Measurements from ENCODE around the gene TSPEAR. TPM values are rescaled to one million over a fixed set of nuclear protein-coding genes. Genes with fewer than 3 reads are reported as not detected.
"Not testable (repeated sequence)": the region's sequence is repeated elsewhere in the genome, so short reads cannot be mapped to it uniquely, and the experiment has no call there.

The TSPEAR gene
- total and polyA plus RNA-seq, 5 experiments from 2014 or later, result 0.07 TPM; not detected in 4

- Mint-ChIP-seq H3K4me1 (peaks cover under 1 to 22% (median 13%) of the 10 kb centered on the region in 4 donors), H3K36me3 (no peaks in the 10 kb centered on the region), H3K9me3 (no peaks in the 10 kb centered on the region), H3K4me3 (no peak overlapping the region), H3K27me3 (peaks cover 0 to 5% (median 2%) of the 10 kb centered on the region in 5 donors), H3K27ac (peak overlapping the region in 3 of 10 donors; percentile 56 to 77 (median 63))
- POLR2A ChIA-PET, result no interaction called here
- DNase-seq, result no peak
- ATAC-seq, result no peak
Observed at GRCh38 chr21:44686000-44686781, 25.2 kb downstream of the TSPEAR start.

GRCh38 chr21:44685050-44685449 lies 26.3 kb downstream of the TSPEAR start:
- H3K4me1 Mint-ChIP-seq, result peaks cover 0 to 13% (median 9%) of the 10 kb centered on the region in 4 donors
- POLR2A ChIA-PET, result interaction anchor here (1.1 kb wide), 1 partner anchor 28 kb away, joined by 3 read pairs; the partner anchor contains the start of gene KRTAP12-3
- not testable (repeated sequence) for H3K27ac Mint-ChIP-seq, DNase-seq, H3K4me3 Mint-ChIP-seq, ATAC-seq, H3K27me3 Mint-ChIP-seq, H3K36me3 Mint-ChIP-seq, H3K9me3 Mint-ChIP-seq

DNA sequence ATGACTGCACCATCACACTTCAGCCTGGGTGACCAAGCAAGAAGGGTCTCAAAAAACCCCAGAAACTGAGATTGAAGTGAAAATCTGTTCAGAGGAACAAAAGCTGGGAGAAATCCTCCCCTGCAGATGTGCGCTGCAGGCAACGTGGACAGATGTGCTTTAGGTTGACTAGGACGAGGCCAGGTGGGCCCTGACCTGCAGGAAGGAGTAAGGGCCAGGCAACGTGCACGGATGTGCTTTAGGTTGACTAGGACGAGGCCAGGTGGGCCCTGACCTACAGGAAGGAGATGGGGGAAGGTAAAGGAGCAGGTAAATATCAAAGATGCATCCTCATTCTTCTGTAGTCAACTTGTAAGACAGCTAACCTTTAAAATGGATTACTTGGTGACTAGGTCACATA lies 26.9 kb downstream of the TSPEAR start:
- no peak for DNase-seq
- POLR2A ChIA-PET, result interaction anchor here (1.1 kb wide), 1 partner anchor 27 kb away, joined by 3 read pairs; the partner anchor contains the start of gene KRTAP12-3
- no peaks in the 10 kb centered on the region for H3K36me3 Mint-ChIP-seq
- H3K27ac Mint-ChIP-seq, result no peak overlapping the region
- peaks cover 0 to 9% (median 2%) of the 10 kb centered on the region in 5 donors for H3K27me3 Mint-ChIP-seq
- no peak overlapping the region for H3K4me3 Mint-ChIP-seq
- H3K9me3 Mint-ChIP-seq, result no peaks in the 10 kb centered on the region
- H3K4me1 Mint-ChIP-seq, result peaks cover 0 to 12% (median 9%) of the 10 kb centered on the region in 4 donors
- no peak for ATAC-seq

- Mint-ChIP-seq H3K36me3 (no peaks in the 10 kb centered on the region), H3K27me3 (peaks cover 0 to 11% (median 2%) of the 10 kb centered on the region in 5 donors), H3K9me3 (no peaks in the 10 kb centered on the region), H3K27ac (peak overlapping the region in 2 of 10 donors; percentile 0 to 31), H3K4me1 (peaks cover 0 to 12% (median 9%) of the 10 kb centered on the region in 4 donors), H3K4me3 (no peak overlapping the region)
- ATAC-seq (no peak), DNase-seq (no peak)
- POLR2A ChIA-PET, result interaction anchor here (1.1 kb wide), 1 partner anchor 27 kb away, joined by 3 read pairs; the partner anchor contains the start of gene KRTAP12-3
Observed at GRCh38 chr21:44684077-44684476, 27.3 kb downstream of the TSPEAR start.

DNA sequence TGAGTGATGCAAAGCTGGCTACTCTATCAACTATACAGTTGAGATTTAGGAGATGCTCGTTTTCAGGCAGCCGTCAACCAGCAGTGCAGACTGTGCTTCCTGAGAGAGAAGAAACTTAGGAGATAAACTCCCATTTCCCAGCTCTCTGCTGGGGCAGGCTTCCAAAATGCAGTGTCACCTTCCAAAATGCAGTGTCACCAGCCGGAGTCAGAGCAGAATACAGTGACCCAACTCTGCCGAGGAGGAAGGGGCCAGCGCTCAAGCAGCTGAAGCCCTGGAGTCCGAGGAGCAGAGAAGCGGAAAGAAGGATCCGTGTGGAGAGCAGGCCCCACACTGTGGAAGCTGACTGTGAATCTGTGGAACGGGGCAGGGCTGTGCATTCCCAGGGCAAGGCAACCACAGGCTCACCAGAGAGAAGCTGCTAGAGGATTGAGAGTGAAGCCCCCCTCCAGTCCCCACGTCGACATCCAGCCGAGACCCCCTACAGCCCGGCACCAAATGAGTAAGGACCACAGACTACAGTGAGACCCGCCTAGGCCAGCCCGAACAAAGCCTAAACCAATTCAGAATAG lies 28.7 kb downstream of the TSPEAR start:
- POLR2A ChIA-PET, result interaction anchor here (0.9 kb wide), 1 partner anchor 13 kb away, joined by 3 read pairs; no protein-coding TSS in a partner anchor

DNA sequence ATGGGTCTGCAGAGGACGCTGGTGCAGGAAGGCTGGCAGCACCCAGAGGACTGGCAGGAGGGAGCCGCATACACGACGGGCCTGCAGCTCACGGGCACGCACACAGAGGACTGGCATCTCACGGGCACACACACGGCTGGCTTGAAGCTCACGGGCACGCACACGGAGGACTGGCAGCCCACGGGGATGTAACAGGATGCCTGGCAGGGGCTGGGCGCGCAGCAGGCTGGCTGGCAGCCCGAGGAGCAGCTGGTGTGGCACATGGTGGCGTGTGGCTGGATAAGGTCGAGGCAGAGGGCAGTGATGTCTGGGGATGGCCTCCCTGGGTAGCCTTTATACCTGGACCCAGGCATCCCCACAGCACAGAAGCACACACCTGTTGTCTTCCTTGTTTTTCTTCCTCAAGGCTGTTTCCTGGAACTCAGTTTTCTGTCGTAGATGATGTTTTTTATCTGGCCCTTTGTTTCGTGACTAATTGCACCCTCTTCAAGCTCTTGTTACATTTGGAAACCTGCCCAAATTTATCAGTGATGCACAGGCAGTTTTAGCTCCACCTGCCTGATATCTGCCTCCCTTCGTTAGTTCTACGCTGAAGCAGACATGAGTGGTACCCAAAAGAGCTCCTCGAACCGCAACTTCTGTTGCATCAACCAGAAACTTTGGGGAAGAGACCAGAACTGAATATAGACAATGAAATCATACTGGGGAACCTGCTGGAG lies 29.4 kb downstream of the TSPEAR start, which contains the start of gene KRTAP12-1:
KRTAP12-1 (minus strand) TSS at position 303 of the 719 bp plus-strand sequence; CDS start at position 263, 40 bp downstream.
- Mint-ChIP-seq H3K4me3 (no peak within 1 kb of the TSS), H3K4me1 (peaks cover 0 to 12% (median 9%) of the 10 kb centered on the region in 4 donors), H3K9me3 (no peaks in the 10 kb centered on the region), H3K27me3 (peaks cover 0 to 11% (median 2%) of the 10 kb centered on the region in 5 donors), H3K27ac (peak within 1 kb of the TSS in 3 of 10 donors; percentile 71 to 74 (median 72)), H3K36me3 (no peaks in the 10 kb centered on the region)
- ATAC-seq (no peak), DNase-seq (no peak)
- POLR2A ChIA-PET, result interaction anchor here (0.9 kb wide), 1 partner anchor 12 kb away, joined by 3 read pairs; no protein-coding TSS in a partner anchor

More for the DNA sequence above, 28.7 kb downstream of the TSPEAR start:
- ATAC-seq (no peak), DNase-seq (no peak)
- Mint-ChIP-seq H3K36me3 (no peaks in the 10 kb centered on the region), H3K27ac (peak overlapping the region in 1 of 10 donors; percentile 74), H3K27me3 (peaks cover 0 to 11% (median 2%) of the 10 kb centered on the region in 5 donors), H3K4me3 (no peak overlapping the region), H3K4me1 (peaks cover 0 to 12% (median 9%) of the 10 kb centered on the region in 4 donors), H3K9me3 (no peaks in the 10 kb centered on the region)

DNA sequence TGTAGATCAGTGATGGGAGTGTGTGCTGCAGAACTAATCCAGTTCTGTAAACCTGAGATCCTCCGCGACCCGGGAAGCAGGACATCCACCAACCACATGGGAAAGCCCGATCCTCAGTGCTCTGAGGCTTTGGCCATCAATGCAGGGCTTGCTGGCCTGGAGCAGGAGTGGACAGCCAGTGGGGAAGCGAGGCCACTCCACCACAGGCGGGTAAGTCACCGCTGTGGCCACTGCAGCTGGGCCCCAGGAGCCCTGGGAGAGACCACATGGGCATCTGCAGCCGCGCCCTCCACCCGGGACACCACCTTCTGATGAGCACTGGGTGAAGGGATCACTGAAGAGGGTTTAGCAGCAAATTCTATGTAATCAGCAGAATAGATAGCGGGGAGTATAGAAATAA lies 30.2 kb downstream of the TSPEAR start:
- POLR2A ChIA-PET, result no interaction called here
- ATAC-seq (no peak), DNase-seq (no peak)
- Mint-ChIP-seq H3K4me3 (no peak overlapping the region), H3K4me1 (peaks cover 0 to 10% (median 8%) of the 10 kb centered on the region in 4 donors), H3K27me3 (peaks cover 0 to 8% (median 2%) of the 10 kb centered on the region in 5 donors), H3K9me3 (no peaks in the 10 kb centered on the region), H3K36me3 (no peaks in the 10 kb centered on the region), H3K27ac (peak overlapping the region in 3 of 10 donors; percentile 37 to 72 (median 71))

- DNase-seq, result no peak
- POLR2A ChIA-PET, result no interaction called here
- Mint-ChIP-seq H3K4me1 (peaks cover 0 to 6% (median 4%) of the 10 kb centered on the region in 4 donors), H3K4me3 (no peak overlapping the region), H3K27me3 (peaks cover 0 to 9% (median 0%) of the 10 kb centered on the region in 5 donors), H3K9me3 (peaks cover 6 to 29% (median 15%) of the 10 kb centered on the region in 9 donors), H3K27ac (no peak overlapping the region), H3K36me3 (peaks cover 0 to 20% (median 11%) of the 10 kb centered on the region in 3 donors)
- ATAC-seq, result no peak
Observed at GRCh38 chr21:44677881-44678280, 33.5 kb downstream of the TSPEAR start.

DNA sequence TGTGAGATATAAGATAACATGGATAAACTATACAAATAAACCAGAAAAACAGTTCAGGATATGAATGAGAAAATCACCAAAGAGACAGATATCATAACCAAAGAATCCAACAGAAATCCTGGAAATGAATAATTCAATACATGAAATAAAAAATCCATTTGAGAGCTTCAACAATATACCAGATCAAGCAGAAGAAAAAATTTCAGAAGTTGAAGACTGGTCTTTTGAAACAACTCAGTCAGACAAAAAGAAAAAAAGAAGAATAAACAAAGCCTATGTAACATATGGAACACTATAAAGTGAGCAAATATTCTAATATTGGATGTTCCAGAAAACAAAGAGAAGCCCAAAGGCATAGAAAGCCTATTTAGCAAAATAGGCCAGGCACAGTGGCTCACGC lies 39.5 kb downstream of the TSPEAR start:
- Mint-ChIP-seq H3K27ac (no peak overlapping the region), H3K36me3 (peaks cover 0 to 41% (median 23%) of the 10 kb centered on the region in 3 donors), H3K4me1 (peaks cover 0 to 5% (median 4%) of the 10 kb centered on the region in 4 donors), H3K27me3 (peaks cover 0 to 1% (median 0%) of the 10 kb centered on the region in 5 donors), H3K9me3 (peaks cover 9 to 57% (median 32%) of the 10 kb centered on the region in 9 donors), H3K4me3 (no peak overlapping the region)
- ATAC-seq, result no peak
- DNase-seq, result no peak
- POLR2A ChIA-PET, result no interaction called here

GRCh38 chr21:44670642-44671432 lies 40.5 kb downstream of the TSPEAR start:
- Mint-ChIP-seq H3K27ac (no peak overlapping the region), H3K4me1 (peaks cover 0 to 7% (median 3%) of the 10 kb centered on the region in 4 donors), H3K4me3 (no peak overlapping the region), H3K36me3 (peaks cover 0 to 39% (median 23%) of the 10 kb centered on the region in 3 donors), H3K9me3 (peaks cover 9 to 55% (median 32%) of the 10 kb centered on the region in 9 donors), H3K27me3 (peaks cover 0 to 1% (median 0%) of the 10 kb centered on the region in 5 donors)
- no peak for ATAC-seq
- POLR2A ChIA-PET, result interaction anchor here (0.6 kb wide), 1 partner anchor 116 kb away, joined by 3 read pairs; no protein-coding TSS in a partner anchor
- DNase-seq, result no peak

DNA sequence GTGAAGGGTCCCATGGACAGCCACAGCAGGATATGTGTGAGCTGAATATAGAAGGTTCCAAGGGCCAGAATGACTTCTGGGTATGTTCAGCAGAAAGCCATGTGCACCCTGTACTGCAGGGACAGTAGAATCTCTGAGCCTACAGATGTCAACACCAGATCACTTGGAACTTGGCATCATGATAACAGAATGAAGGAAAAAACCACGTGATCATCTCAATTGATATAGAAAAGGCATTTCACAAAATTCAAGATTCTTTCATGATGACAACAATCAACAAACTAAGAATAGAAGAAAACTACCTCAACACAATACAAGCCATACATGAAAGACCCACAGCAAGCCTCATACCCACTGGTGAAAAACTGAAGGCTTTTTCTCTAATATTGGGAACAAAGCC lies 43.8 kb downstream of the TSPEAR start:
- DNase-seq (no peak), ATAC-seq (no peak)
- Mint-ChIP-seq H3K27ac (peak overlapping the region in 2 of 10 donors; percentile 44 to 72), H3K4me1 (peaks cover 0 to 8% (median 4%) of the 10 kb centered on the region in 4 donors), H3K36me3 (peaks cover 0 to 18% (median 15%) of the 10 kb centered on the region in 3 donors), H3K4me3 (no peak overlapping the region), H3K27me3 (no peaks in the 10 kb centered on the region), H3K9me3 (peaks cover 6 to 41% (median 18%) of the 10 kb centered on the region in 9 donors)
- POLR2A ChIA-PET, result interaction anchor here (1.1 kb wide), 1 partner anchor 10 kb away, joined by 3 read pairs; the partner anchor contains the start of gene KRTAP12-3

All from naive thymus-derived CD8-positive, alpha-beta T cell (primary cell).